HG02588 (cell line): ENCODE data around the gene UGT2B15.
"Not testable (repeated sequence)": the region's sequence is repeated elsewhere in the genome, so short reads cannot be mapped to it uniquely, and the experiment has no call there.

Source experiments
- ATAC-seq: cut with Tn5 transposase; IDR thresholded peaks from one replicate; pipeline ENCODE4 v1.9.1; 2021; ENCODE audit warnings: mild to moderate bottlenecking, moderate library complexity; ENCODE audit not compliant: unreplicated experiment

Gene UGT2B15

DNA sequence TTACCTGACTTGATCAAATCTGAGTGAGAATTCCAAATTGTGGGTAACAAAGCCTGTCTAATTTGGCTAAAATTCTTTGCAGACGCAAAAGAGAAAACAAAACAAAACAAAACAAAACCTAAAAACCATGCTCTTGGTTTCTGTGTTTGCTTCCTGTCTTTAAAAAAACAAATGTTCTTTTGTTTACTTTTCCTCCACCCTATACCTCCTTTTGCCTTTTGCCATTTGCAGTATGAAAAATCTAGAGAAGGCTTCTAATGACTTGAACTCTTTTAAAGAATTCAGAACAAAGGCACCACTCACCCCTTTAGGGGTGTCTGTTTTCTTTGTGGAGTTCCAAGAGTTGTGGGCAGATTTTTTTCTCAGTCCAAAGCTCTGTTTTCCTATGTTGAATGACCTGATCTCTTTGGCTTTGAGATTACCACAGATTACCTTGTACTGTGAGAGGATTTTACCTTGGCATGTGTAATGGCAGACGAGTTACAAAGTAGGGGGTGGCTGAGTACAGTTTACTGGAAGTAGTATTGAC is 13.9 kb downstream of the UGT2B15 start:
- peak; percentile 48 for ATAC-seq

DNA sequence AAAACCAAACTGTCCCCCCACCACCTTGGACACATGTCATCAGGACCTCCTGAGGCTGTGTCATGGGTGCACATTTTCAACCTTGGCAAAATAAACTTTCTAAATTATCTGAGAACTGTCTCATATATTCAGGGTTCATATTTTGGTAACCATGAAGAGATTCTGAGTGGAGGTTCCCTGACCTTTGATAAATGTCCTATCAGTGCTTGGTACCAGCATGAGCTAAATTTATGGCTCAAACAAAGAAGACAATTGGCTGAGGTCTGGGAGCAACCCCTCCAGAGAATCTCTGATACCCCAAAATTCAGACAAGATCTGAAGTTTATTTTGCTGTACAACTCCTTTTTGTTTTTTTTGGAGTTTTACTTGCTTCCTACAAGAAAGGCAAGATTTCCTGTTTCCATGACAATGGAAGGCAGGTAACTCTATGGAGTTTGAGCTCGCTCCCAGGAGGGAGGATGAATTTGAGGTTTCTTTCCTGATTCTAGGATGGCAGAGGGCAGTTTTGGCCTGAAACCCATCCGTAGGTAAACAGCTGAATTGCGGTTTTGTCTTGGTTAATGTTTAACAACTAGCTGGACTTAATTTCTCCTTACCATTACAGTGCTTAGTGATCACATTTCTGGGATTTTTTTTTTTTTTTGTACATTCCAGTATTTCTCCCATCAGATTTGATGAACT is 14.5 kb downstream of the UGT2B15 start:
- ATAC-seq, result peak; percentile 29

DNA sequence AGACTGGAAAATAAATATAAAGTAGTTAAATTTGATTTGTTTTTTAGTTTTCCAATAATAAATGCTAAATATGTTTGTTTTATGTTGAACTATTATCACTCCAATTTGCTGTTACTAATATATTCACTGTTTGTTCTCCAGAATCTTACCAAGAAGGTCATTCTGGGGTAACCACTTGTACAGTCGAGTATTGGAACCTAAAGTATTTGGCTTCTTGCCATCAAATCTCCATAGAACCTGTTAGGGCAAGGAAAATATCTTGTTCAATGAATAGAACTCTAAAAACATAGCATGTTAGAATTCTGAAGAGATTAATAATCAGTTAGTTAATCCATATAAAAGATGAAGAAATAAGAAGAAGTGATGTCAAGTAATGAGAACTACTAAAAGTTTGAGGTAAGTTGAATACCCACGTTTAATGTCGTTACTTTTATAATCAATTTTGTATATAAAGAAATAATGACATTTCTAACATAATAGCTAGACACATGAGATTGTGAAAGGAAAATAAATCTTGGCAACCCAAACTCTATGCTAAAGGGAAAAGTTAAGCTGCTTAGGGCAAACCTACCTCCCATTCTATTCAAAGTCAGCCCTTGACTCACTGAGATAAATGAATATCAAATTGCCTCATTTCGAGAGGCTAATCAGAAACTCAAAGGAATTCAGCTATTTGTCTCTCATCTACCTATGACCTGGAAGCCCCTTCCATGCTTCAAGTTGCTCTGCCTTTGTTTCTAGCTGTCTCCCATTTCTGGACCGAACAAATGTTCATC is 15.3 kb downstream of the UGT2B15 start:
- ATAC-seq, result no peak

DNA sequence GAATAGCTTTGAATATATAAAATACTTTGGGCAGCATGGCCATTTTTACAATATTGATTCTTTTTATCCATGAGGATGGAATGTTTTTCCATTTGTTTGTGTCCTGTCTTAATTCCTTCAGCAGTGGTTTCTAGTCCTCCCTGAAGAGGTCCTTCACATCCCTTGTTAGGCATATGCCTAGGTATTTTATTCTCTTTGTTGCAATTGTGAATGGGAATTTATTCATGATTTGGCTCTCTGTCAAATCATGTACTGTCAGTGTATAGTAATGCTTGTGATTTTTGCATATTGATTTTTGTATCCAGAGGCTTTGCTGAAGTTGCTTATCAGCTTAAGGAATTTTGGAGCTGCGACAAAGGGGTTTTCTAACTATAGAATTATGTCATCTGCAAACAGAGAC is 18.5 kb downstream of the UGT2B15 start:
- no peak for ATAC-seq

DNA sequence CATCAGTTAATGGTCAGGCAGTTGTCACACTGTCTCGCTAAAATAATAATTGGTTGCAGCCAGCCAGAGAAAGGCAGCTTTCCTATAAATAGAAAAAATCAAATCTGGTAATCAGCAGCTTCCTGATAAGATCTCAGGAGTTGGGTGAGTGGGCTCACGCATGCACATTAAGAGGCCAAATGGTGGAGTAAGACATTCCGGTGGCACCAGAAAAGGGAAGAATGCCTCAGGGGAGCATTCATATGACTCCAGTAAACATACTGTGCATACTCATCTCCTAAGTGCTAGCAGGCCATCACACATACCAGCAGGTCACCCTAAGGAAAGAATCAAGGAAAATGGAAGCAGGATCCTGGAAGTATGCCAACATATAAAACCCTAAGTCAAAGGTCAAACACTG is 40.1 kb downstream of the UGT2B15 start:
- no peak for ATAC-seq

DNA sequence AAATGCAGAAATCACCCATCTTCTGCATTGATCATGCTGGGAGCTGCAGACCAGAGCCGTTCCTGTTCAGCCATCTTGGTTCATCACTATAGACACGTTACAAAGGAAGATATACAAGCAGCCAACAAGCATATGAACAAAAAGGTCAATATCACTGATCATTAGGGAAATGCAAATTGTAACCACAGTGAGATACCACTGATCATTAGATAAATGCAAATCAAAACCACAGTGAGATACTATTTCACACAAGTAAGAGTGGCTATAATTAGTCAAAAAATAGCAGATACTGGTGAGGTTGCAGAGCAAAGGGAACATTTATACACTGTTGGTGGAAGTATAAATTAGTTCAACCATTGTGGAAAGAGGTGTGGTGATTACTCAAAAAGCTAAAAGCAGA is 47.7 kb downstream of the UGT2B15 start:
- ATAC-seq, result not testable (repeated sequence)

DNA sequence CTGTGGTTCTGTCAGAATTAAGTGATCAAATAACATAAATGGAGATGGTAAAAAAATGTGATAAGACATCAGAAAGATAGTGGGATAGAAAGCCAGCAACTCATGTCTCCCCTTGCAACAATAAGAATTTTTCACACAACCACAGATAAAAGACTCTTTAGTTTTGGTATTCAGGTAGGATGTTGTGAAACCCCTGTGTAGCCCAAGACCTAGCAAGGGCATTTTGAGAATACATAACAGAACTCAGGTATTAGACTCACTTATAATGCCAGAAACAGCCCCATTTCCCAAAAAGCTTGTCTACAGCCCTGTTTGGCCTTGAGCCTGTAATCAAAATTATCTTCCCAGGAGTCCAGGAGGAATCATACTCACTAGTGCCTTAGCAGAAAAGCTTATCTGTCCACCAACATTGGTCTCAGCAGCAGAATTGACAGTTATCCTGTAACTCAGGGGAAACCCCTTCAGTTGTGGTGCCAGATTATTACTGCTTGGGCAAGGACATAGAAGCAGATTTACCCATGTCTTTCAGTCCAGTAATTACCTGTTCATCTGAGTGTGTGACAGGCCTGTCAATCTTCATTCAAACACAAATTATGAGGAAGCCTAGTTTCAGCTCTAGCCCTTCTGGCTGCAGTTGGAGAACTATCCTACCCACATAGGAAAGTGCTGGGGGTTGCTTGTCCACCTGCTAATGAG is 53.3 kb downstream of the UGT2B15 start:
- peak; percentile 69 for ATAC-seq

DNA sequence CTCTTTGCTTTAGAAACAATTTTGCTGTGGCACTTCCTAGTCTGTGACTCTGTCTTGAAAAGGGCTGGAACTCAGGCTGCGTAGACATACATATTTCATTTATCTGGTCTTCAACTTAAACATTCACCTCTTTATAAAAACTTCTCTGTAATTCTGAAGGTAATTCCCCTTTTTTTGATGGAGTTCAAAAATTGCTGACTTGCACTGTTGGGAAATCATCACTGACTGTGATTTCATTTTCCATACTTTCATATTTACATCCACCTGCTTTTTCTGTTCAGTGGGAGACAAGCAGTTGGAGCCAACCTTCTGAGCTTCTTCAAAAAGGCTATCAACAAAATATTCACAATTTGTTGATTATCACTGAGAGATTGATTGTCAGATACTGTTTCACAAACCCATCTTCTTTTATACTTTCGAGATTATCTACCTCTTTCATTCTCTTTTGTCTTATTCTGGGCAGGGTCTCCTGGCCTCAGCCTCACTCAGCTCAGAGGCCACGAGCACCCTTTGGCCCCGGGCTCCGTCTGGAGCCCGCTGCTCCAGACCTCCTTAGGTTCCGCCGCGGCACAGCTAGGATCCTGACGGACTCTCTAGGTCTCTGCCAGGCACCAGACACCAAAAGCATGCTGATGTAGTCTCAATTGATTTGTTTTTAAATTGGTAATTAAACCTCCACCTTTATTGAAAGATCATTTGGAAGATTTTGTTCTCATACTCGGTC is 54.6 kb downstream of the UGT2B15 start:
- no peak for ATAC-seq

DNA sequence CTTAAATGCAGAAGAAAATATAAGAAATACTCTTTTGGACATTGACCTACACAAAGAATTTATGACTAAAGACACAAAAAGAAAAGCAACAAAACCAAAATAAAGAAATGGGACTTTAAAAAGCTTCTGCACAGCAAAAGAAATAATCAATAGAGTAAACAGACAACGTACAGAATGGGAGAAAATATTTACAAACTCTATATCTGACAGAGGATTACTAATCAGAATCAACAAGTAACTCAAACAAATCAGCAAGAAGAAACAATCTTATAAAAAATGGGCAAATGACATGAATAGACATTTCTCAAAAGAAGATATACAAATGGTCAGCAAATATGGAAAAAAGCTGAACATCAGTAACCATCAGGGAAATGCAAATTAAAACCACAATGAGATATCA is 56.7 kb downstream of the UGT2B15 start:
- ATAC-seq, result no peak

DNA sequence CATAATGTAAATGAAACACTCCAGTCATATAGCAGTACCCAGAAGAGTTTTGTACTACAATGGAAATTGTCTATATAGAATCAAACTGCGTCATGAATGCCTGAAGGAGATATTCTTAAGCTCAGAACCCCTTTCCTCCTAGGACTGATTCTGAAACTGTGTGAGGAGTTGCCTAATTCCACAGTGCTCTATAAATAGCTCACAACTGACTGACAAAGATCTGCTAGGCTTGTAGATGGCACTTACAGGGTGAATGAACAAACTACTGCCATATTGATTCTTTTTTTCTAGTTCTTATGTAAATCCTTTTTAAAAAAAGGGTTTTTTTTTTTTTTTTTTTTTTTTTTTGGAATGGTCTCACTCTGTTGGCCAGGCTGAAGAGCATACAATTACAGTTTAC is 64.2 kb downstream of the UGT2B15 start:
- no peak for ATAC-seq

DNA sequence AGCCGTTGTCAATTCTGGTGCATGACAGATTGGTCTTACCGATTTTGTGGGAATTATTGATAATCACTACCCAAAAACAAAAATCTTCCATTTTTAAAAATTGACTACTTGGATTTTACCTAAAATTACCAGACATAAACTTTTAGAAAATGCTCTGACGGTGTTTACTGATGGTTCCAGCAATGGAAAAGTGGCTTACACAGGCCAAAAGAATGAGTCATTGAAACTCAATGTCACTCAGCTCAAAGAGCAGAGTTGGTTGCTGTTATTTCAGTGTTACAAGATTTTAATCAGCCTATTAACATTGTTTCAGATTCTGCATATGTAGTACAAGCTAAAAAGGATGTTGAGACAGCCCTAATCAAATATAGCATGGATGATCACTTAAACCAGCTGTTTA is 71.3 kb downstream of the UGT2B15 start:
- ATAC-seq, result no peak

DNA sequence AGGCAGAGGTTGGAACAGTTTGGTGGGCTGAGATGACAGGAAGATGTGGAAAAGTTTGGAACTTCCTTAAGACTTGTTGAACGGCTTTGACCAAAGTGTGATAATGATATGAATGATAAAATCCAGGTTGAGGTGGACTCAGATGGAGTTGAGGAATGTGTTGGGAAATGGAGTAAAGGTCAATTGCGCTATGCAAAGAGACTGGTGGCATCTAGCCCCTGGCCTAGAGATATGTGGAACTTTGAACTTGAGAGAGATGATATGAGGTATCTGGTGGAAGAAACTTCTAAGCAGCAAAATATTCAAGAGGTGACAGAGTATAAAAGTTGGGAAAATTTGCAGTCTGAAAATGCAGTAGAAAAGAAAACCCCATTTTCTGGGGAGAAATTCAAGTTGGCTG is 73.0 kb downstream of the UGT2B15 start:
- ATAC-seq, result no peak
